A549 (cell line): ENCODE data around the gene MLF1.

ENCODE experiments used
- JUN ChIP-seq, 2 experiments: fragments of >200 bp; sonication (Bioruptor Twin); formaldehyde crosslinking; IDR thresholded peaks; 2 replicates in 1 of 2; 3 replicates in 1 of 2; pipeline ENCODE4 v1.6.1; 2016 to 2017
- KDM1A ChIP-seq: fragments of 200-600 bp; sonication (generic); IDR thresholded peaks from 2 replicates; pipeline ENCODE4 v1.6.1; 2016; ENCODE audit warnings: low read depth, mild to moderate bottlenecking
- ZC3H11A ChIP-seq: fragments of 450-650 bp; IDR thresholded peaks from 2 replicates; pipeline ENCODE4 v1.6.1; 2014; ENCODE audit warnings: antibody characterized with exemption, mild to moderate bottlenecking
- TF ChIP-seq, protein P1 (sequence below): fragments of >200 bp; sonication (Bioruptor Twin); formaldehyde crosslinking; IDR thresholded peaks from 3 replicates; pipeline ENCODE4 v1.6.1; 2016
- TF ChIP-seq, protein P2 (sequence below): fragments of >200 bp; sonication (Bioruptor Twin); formaldehyde crosslinking; IDR thresholded peaks from 3 replicates; pipeline ENCODE4 v1.5.1; 2016

DNA sequence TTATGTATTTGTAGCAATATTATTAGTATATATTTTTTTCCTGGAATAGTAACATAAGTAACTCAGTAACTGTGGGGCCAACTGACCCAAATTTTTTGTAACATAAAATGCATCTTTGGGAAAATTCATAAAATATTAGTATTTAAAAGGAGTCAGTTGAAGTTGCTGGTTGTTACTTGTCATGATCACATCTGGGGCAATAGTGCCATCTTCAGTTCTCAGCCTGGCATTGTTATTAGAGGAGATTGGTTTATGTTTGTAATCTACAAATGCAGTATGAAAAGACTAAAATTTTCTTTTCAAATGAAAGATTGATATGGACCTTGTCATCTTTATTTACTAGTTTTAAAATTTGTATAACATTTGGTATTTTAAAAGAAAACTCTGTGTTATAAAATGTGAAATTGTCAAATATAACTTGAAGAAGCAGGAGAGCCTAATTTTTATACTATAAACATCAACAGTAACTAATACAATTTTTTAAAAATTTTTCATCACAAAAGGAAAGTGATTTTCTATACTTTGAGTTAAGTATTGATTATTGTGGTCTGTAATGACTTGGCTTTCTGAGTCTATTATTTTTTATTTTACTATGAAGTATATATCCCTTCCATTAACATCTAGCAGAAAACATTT is 38.8 kb upstream of the MLF1 start:
- no peak for TF ChIP-seq ZC3H11A
- TF ChIP-seq, protein P1, sequence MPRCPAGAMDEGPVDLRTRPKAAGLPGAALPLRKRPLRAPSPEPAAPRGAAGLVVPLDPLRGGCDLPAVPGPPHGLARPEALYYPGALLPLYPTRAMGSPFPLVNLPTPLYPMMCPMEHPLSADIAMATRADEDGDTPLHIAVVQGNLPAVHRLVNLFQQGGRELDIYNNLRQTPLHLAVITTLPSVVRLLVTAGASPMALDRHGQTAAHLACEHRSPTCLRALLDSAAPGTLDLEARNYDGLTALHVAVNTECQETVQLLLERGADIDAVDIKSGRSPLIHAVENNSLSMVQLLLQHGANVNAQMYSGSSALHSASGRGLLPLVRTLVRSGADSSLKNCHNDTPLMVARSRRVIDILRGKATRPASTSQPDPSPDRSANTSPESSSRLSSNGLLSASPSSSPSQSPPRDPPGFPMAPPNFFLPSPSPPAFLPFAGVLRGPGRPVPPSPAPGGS, result no peak
- TF ChIP-seq, protein P2, sequence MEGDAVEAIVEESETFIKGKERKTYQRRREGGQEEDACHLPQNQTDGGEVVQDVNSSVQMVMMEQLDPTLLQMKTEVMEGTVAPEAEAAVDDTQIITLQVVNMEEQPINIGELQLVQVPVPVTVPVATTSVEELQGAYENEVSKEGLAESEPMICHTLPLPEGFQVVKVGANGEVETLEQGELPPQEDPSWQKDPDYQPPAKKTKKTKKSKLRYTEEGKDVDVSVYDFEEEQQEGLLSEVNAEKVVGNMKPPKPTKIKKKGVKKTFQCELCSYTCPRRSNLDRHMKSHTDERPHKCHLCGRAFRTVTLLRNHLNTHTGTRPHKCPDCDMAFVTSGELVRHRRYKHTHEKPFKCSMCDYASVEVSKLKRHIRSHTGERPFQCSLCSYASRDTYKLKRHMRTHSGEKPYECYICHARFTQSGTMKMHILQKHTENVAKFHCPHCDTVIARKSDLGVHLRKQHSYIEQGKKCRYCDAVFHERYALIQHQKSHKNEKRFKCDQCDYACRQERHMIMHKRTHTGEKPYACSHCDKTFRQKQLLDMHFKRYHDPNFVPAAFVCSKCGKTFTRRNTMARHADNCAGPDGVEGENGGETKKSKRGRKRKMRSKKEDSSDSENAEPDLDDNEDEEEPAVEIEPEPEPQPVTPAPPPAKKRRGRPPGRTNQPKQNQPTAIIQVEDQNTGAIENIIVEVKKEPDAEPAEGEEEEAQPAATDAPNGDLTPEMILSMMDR, result peak; percentile 83
- TF ChIP-seq KDM1A, result no peak
- TF ChIP-seq JUN (IDR thresholded peaks at IDR 0.05), result no peak
